Pulmonary artery endothelial cell (primary cell): ENCODE measurements around the gene ARHGAP32. TPM values are rescaled to one million over a fixed set of nuclear protein-coding genes. Genes with fewer than 3 reads are reported as not detected.

Experiments used
- total RNA-seq: library from RNA; depleted of rRNA; stranded (reverse); fragments of >200 nt; gene quantifications from 2 replicates; pipeline ENCODE4 v1.2.3, GENCODE V29; 2014

ARHGAP32 gene
- total RNA-seq, 1 donor from 2014 or later = 4.6 TPM

Other genes with a start within 250 kb of the ARHGAP32 start
- gene TP53AIP1, start 249.5 kb downstream of the ARHGAP32 start, total RNA-seq = not detected in 2 replicates
- gene BARX2, start 183.5 kb upstream of the ARHGAP32 start, total RNA-seq = not detected in 2 replicates